ENCODE measurements around the gene B3GALT2. TPM values are rescaled to one million over a fixed set of nuclear protein-coding genes. Genes with fewer than 3 reads are reported as not detected.
"Not testable (repeated sequence)": the region's sequence is repeated elsewhere in the genome, so short reads cannot be mapped to it uniquely, and the experiment has no call there.

Gene B3GALT2, protein sequence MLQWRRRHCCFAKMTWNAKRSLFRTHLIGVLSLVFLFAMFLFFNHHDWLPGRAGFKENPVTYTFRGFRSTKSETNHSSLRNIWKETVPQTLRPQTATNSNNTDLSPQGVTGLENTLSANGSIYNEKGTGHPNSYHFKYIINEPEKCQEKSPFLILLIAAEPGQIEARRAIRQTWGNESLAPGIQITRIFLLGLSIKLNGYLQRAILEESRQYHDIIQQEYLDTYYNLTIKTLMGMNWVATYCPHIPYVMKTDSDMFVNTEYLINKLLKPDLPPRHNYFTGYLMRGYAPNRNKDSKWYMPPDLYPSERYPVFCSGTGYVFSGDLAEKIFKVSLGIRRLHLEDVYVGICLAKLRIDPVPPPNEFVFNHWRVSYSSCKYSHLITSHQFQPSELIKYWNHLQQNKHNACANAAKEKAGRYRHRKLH
- total RNA-seq: 1 to 10 TPM; 1.3 TPM

DNA sequence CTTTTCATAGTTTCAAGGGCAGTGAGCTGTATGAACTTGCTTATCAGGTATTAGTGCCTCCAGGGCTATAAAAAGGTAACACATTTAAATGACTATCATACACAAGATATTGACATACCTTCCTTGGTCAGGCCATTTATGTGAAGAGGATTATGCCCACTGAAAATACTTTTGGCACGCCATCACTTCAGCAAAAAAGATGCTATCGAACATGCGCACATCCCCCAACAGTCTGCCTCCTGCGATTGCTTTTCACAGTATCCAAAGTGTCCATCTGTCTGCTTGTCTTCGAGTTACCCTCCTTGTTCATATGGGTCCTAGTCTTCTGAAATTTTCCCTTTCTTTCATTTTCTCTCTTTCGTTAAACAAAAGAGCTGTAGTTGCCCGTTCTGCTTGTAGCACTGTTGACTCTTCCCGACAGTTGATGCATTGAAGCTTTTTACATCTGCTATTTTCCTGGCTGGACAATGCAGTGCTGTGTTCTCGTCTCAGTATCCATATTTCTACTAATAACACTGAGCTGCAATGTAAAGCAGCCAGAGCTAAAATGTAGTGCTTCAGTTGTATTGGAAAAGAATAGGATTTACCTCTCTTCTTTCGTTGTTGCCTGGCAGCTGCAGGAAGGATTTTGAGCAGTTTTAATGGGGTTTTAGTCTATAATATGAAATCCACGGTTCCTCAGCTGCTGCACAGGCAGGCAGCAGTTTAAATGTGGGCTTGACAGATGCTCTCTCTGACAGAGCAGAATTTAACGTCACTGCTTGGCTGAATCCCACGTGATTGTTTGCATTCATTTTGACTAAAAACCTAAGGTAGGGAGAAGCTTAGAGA, at the start of gene B3GALT2:
B3GALT2 (minus strand) TSS at position 713 of the 831 bp plus-strand sequence. CDS start 5,051 bp downstream, outside the sequence.
- CTCF ChIA-PET: interaction anchor here (1.1 kb wide), 1 partner anchor 23 kb away, joined by 6 read pairs; no protein-coding TSS in a partner anchor

DNA sequence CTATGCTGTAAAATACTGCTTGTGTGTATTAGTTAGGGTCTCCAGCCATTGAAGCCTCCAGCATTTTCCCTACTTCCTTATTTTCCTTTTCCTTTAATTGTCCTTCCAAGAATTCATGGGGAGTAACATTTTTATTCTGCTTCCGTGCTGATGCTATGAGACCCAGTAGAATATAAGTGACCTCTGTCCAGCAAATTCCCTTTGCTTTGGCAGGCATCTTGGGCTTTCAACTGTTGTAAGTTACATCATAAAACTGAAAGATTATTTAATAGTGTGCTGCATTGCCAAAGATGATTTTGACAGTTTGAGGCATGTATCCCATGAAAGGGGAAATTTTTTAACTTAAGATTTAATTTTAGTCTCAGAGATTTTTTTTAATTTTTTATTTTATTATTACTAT, 48.1 kb upstream of the B3GALT2 start:
- no peak for DNase-seq
- Mint-ChIP-seq H3K27me3 (no peaks in the 10 kb centered on the region), H3K4me3 (no peak overlapping the region), H3K27ac (no peak overlapping the region), H3K36me3 (ENCODE audit: low read depth) (peaks cover 45% of the 10 kb centered on the region), H3K4me1 (no peaks in the 10 kb centered on the region), H3K9me3 (no peaks in the 10 kb centered on the region)
- ChIA-PET POLR2A (no interaction called here), CTCF (no interaction called here)

More for the DNA sequence above, at the start of gene B3GALT2:
- Mint-ChIP-seq H3K36me3 (ENCODE audit: low read depth) (peaks cover 9% of the 10 kb centered on the region), H3K4me3 (peak within 1 kb of the TSS; percentile 49), H3K27me3 (no peaks in the 10 kb centered on the region), H3K9me3 (peaks cover 3% of the 10 kb centered on the region), H3K27ac (peak within 1 kb of the TSS; percentile 68), H3K4me1 (peaks cover 37% of the 10 kb centered on the region)
- DNase-seq: peak; percentile 26
- POLR2A ChIA-PET: no interaction called here

DNA sequence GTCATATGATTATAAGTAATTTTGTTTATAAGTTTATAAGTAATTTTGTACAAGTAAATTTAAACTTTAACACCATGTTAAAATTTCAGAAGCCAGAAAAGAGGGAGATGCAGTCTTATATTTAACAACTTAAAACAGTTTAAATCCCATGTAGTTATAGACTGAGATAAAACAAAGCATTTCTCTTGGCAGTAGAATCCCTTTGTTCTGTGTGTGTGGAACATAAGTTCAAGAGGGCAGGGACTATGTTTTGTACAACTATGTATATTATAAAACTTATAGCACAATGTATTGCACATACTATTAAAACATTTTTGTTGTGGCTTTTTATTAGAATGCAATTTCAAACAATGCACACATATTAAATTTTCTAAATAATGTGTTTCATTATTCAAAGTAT, 44.7 kb upstream of the B3GALT2 start:
- H3K4me1 Mint-ChIP-seq, H3K4me3 Mint-ChIP-seq, H3K9me3 Mint-ChIP-seq, DNase-seq, H3K27me3 Mint-ChIP-seq, H3K27ac Mint-ChIP-seq, CTCF ChIA-PET, POLR2A ChIA-PET: not testable (repeated sequence)
- peaks cover 32% of the 10 kb centered on the region for H3K36me3 Mint-ChIP-seq (ENCODE audit: low read depth)

DNA sequence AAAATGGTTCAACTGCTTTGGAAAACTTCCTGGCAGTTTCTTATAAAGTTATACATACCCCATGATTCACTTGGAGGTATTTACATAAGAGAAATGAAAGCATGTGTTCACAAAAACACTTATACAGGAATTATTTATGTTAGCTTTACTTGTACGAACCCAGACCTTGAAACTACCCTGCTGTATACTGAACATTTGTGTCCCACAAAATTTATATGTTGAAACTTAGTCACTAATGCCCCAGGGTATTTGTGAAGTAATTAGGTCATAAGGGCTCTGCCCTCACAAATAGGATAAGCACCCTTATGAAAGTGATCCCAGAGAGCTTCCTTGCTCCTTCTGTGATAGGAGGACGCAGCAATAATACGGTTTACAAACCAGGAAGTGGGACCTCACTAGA, 42.7 kb upstream of the B3GALT2 start:
- DNase-seq: no peak
- peaks cover 2% of the 10 kb centered on the region for H3K4me1 Mint-ChIP-seq
- H3K27me3 Mint-ChIP-seq: no peaks in the 10 kb centered on the region
- no peak overlapping the region for H3K27ac Mint-ChIP-seq
- ChIA-PET POLR2A (interaction anchor here (0.7 kb wide), 1 partner anchor 16 kb away, joined by 3 read pairs; no protein-coding TSS in a partner anchor), CTCF (no interaction called here)
- peaks cover 14% of the 10 kb centered on the region for H3K9me3 Mint-ChIP-seq
- H3K4me3 Mint-ChIP-seq: no peak overlapping the region
- peaks cover 34% of the 10 kb centered on the region for H3K36me3 Mint-ChIP-seq (ENCODE audit: low read depth)

DNA sequence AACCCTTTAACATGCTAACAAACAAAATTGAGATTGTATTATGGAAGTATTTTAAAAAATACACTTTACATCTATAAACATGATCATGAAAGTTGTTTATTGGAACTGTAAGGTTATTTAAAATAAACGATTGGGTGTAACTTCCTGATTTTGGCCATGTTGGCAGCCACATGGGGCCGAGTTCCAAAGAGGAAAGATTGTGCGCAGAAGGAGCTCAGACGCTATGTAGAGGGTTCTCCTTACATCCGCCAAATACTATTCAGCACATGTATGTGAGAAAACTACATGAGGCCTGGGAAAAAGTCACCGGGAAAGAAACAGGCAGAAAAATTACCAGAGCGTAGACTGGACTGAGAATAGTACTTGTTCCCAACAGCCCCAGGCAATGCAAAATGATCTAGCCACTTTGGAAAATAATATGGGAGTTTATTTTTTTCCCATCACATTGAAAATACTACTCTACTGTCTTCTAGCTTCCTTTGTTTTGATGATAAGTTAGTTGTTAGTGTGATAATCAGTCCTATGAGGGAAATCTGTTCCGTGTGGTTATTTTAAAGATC, 35.7 kb upstream of the B3GALT2 start:
- H3K9me3 Mint-ChIP-seq: peaks cover 14% of the 10 kb centered on the region
- CTCF ChIA-PET: no interaction called here
- no peak overlapping the region for H3K27ac Mint-ChIP-seq
- no peak for DNase-seq
- H3K36me3 Mint-ChIP-seq (ENCODE audit: low read depth): peaks cover 53% of the 10 kb centered on the region
- peaks cover 3% of the 10 kb centered on the region for H3K4me1 Mint-ChIP-seq
- H3K27me3 Mint-ChIP-seq: no peaks in the 10 kb centered on the region
- POLR2A ChIA-PET: no interaction called here
- H3K4me3 Mint-ChIP-seq: no peak overlapping the region

DNA sequence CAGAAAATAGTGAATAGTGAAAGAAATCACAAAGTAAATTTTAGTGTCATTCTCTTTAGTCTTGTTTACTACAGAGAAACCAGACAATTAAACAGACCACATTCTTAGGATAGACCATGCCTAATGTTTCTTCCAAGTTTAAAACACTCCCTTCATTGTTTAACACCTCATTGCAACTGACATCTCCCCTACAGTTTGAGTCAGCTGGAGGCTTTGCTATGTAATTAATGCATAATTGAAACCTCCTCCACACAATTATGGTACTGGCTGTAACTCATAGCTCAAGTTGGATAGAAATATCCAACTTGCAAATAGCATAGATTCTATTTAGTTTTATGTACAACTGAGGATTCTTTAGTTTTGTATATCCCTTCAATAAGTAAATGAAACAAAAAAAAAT, 35.2 kb upstream of the B3GALT2 start:
- H3K4me3 Mint-ChIP-seq: no peak overlapping the region
- POLR2A ChIA-PET: no interaction called here
- H3K4me1 Mint-ChIP-seq: peaks cover 3% of the 10 kb centered on the region
- H3K9me3 Mint-ChIP-seq: peaks cover 14% of the 10 kb centered on the region
- H3K27me3 Mint-ChIP-seq: no peaks in the 10 kb centered on the region
- no peak overlapping the region for H3K27ac Mint-ChIP-seq
- peaks cover 52% of the 10 kb centered on the region for H3K36me3 Mint-ChIP-seq (ENCODE audit: low read depth)
- CTCF ChIA-PET: no interaction called here
- DNase-seq: no peak

DNA sequence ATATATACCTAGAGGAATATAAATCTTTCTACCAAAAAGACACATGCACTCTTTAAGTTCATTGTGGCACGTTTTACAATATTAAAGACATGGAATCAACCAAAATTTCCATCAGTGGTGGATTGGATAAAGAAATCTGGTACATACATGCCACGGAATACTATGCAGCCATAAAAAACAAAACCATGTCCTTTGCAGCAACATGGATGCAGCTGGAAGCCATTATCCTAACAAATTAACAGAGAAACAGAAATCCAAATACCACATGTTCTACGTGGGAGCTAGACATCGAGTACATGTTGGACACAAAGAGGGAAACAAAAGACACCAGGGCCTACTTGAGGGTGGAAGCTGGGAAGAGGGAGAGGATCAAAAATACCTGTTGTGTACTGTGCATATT, 33.0 kb upstream of the B3GALT2 start:
- Mint-ChIP-seq H3K36me3 (ENCODE audit: low read depth) (peaks cover 51% of the 10 kb centered on the region), H3K27me3 (no peaks in the 10 kb centered on the region)
- POLR2A ChIA-PET: no interaction called here

DNA sequence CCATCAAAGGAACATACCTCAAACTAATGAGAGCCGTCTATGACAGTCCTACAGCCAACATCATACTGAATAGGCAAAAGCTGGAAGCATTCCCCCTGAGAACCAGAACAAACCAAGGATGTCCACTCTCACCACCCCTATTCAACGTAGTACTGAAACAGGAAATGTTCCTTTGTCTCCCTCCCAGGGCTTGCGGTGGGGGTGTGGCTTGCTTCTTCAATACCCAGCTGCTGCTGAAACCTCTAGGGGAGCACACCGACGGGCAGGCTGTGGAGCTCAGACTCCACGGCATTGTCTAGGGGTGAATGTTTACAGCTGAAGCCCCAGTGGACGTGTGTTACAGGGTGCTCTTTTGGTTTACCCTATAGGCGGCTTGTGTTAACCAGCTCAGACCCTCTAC, 30.5 kb upstream of the B3GALT2 start:
- peaks cover 3% of the 10 kb centered on the region for H3K4me1 Mint-ChIP-seq
- H3K27me3 Mint-ChIP-seq: no peaks in the 10 kb centered on the region

More for the DNA sequence above, 33.0 kb upstream of the B3GALT2 start:
- H3K4me1 Mint-ChIP-seq: peaks cover 3% of the 10 kb centered on the region
- no peak overlapping the region for H3K4me3 Mint-ChIP-seq
- no peak for DNase-seq
- no peak overlapping the region for H3K27ac Mint-ChIP-seq
- CTCF ChIA-PET: no interaction called here
- peaks cover 2% of the 10 kb centered on the region for H3K9me3 Mint-ChIP-seq

DNA sequence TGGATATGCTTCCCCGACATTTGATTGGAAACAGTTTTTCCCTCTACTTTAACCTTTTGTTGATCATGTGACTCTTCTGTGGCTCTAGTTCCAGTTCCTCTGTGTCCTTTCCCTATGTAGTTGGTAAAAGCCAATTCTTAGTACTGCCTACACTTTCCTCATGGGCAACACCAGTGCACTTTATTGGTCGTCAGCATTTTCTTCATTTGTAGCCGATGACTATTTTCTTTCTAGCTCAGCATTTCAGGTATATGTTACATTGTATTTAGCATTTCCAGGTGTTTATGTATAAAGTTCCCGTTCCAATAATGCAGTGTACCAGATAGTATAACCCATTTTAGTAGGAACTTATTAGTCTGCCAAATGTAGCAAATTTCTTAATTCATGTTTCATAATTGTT, 27.6 kb upstream of the B3GALT2 start:
- H3K27me3 Mint-ChIP-seq: no peaks in the 10 kb centered on the region
- peaks cover 80% of the 10 kb centered on the region for H3K36me3 Mint-ChIP-seq (ENCODE audit: low read depth)
- ChIA-PET CTCF (no interaction called here), POLR2A (no interaction called here)
- no peak for DNase-seq
- no peak overlapping the region for H3K27ac Mint-ChIP-seq
- H3K4me1 Mint-ChIP-seq: peaks cover 16% of the 10 kb centered on the region
- H3K4me3 Mint-ChIP-seq: no peak overlapping the region
- H3K9me3 Mint-ChIP-seq: peaks cover 7% of the 10 kb centered on the region

More for the DNA sequence above, 30.5 kb upstream of the B3GALT2 start:
- ChIA-PET CTCF (interaction anchor here (0.7 kb wide), 1 partner anchor 17 kb away, joined by 3 read pairs; no protein-coding TSS in a partner anchor), POLR2A (no interaction called here)
- H3K4me3 Mint-ChIP-seq: no peak overlapping the region
- DNase-seq: no peak
- H3K9me3 Mint-ChIP-seq: peaks cover 2% of the 10 kb centered on the region
- H3K36me3 Mint-ChIP-seq (ENCODE audit: low read depth): peaks cover 69% of the 10 kb centered on the region
- H3K27ac Mint-ChIP-seq: no peak overlapping the region

DNA sequence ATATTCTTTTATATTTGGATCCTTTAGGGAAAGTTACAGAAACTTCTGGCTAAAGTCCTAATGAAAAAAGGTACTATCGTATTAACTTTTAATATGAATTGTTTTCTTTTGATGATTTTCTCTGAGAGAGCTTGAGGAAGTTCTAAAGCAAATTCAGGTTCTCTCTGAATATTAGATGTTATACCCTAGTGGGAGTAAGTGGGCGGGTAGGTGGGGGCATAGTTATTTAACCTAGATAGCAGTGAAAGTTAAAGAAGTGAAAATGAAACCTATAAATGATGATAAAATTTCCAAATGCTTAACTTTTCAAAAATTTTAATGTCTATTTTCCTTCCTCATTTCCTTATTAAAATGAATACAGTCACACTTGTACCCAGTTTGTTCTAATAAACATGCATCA, 26.2 kb upstream of the B3GALT2 start:
- no peak for DNase-seq
- peaks cover 16% of the 10 kb centered on the region for H3K4me1 Mint-ChIP-seq
- H3K27ac Mint-ChIP-seq: no peak overlapping the region
- ChIA-PET POLR2A (no interaction called here), CTCF (interaction anchor here (0.6 kb wide), 1 partner anchor 1052 kb away, joined by 3 read pairs; no protein-coding TSS in a partner anchor)
- peaks cover 81% of the 10 kb centered on the region for H3K36me3 Mint-ChIP-seq (ENCODE audit: low read depth)
- H3K9me3 Mint-ChIP-seq: peaks cover 11% of the 10 kb centered on the region
- no peaks in the 10 kb centered on the region for H3K27me3 Mint-ChIP-seq
- H3K4me3 Mint-ChIP-seq: no peak overlapping the region

DNA sequence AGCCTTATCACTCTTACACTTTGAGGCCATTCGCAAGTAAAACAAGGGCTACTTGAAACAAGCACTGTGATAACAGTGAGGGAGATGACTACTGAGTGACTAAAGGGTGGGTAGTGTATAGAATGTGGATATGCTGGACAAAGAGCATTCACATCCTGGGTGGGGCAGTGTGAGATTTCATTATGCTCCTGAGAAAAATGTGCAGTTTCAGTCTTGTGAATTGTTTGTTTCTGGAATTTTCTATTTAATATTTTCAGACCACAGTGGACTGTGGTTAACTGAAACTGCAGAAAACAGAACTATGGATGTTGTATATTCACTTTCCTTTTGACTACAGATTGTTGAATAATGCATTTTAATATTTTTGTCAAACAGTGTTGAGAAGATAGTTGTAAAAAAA, 25.1 kb upstream of the B3GALT2 start:
- Mint-ChIP-seq H3K4me3 (no peak overlapping the region), H3K36me3 (ENCODE audit: low read depth) (peaks cover 85% of the 10 kb centered on the region), H3K27ac (no peak overlapping the region), H3K9me3 (peaks cover 22% of the 10 kb centered on the region), H3K4me1 (peaks cover 16% of the 10 kb centered on the region), H3K27me3 (no peaks in the 10 kb centered on the region)
- CTCF ChIA-PET: no interaction called here
- DNase-seq: no peak
- POLR2A ChIA-PET: no interaction called here

DNA sequence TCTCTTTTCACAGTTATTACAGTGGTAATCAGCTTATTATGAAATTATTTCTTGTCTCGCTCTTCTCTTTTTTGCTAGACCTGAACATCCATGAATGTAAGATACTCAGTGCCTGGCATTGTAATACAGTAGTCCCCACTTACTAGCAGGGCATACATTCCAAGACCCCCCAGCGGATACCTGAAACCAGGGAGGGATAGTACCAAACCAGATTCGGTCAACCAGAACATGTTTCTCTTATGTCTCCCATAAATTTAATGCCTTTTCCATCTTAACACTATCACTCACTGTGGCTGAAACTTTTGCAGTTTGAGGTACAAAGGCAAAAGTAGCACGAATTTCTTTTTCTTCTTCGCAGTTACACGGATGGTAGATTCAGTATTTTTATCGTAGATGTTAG, 24.6 kb upstream of the B3GALT2 start:
- Mint-ChIP-seq H3K27ac (no peak overlapping the region), H3K9me3 (peaks cover 28% of the 10 kb centered on the region), H3K27me3 (no peaks in the 10 kb centered on the region), H3K4me3 (no peak overlapping the region), H3K4me1 (peaks cover 15% of the 10 kb centered on the region), H3K36me3 (ENCODE audit: low read depth) (peaks cover 85% of the 10 kb centered on the region)
- ChIA-PET POLR2A (no interaction called here), CTCF (no interaction called here)
- DNase-seq: no peak

DNA sequence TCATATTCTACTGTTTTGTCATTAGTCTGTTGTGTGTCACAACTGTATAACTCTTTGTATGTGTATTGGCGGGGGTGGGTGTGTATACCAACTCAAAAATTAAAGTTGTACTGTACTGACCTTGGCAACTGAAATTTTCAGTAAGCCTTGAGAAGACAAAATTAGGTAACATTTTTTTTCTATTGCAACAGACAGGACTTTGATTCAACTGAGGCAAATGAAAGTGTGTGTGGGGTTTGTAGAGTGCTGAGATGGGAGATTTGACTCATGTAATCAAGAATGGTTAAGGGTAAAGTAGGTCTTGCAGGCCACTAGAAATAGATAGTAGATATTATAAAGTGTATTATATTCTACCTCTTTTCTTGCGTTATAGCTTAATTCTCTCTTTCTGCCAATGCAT, 14.6 kb upstream of the B3GALT2 start:
- H3K36me3 Mint-ChIP-seq (ENCODE audit: low read depth): peaks cover 37% of the 10 kb centered on the region
- POLR2A ChIA-PET: no interaction called here
- CTCF ChIA-PET: interaction anchor here (0.6 kb wide), 1 partner anchor 962 kb away, joined by 3 read pairs; no protein-coding TSS in a partner anchor

More for the DNA sequence above, 14.6 kb upstream of the B3GALT2 start:
- Mint-ChIP-seq H3K9me3 (peaks cover 6% of the 10 kb centered on the region), H3K27me3 (no peaks in the 10 kb centered on the region), H3K27ac (no peak overlapping the region), H3K4me3 (no peak overlapping the region), H3K4me1 (peaks cover 3% of the 10 kb centered on the region)
- no peak for DNase-seq

Data from activated CD4-positive, alpha-beta T cell treated with anti-CD3 and anti-CD28 coated beads, Interleukin-2, amount 10 ng/mL, durations not matched to agents 7 days and 5 days (primary cell).